GM21825 (cell line): ENCODE results near the gene RFX3.

Experiments
- ATAC-seq: cut with Tn5 transposase; IDR thresholded peaks from one replicate; pipeline ENCODE4 v1.9.1; 2021; ENCODE audit warnings: mild to moderate bottlenecking, moderate library complexity; ENCODE audit not compliant: unreplicated experiment

The RFX3 gene

DNA sequence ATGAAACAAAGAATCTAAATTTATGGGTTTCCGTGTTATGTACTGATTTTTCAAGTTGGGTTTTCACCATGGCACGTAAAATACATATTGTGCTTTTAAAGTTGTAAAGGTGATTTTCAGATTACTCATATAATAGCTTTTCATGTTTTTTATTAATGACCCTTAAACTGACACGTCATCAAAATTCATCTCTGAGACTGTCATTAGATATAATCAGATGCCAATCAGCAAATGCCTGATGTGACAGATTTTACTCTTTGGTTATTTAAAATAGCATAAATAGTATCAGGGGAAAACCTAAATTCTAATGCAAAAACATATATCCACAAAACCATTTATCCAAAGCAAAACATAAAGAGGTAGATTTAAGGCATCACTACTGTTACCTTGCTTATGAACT is 11.0 kb downstream of the RFX3 start:
- no peak for ATAC-seq

DNA sequence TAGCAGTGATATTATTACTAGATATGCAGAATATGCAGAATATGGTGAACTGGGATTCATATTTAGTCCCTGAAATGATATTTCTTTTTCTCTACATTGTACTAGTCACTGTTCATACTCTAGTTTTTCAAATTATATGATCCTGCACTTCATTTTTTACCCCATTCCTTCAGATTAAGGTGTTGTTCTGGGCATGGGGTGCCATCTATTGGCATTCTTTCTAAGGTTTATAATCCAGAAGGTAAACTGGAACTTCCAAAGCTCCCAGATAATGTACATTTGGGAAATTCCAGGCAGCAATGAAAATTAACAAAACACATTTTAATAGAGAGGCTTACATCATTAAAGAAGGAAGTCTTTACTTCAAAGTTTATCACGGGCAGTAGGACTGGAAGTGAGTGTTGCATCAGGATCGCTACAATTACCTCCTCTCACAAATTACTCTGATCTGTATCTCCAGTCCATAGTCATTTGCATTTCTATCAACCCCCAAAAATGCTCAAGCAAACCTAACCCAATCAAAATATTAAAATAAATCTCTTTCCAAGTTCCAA is 12.5 kb downstream of the RFX3 start:
- ATAC-seq, result no peak

DNA sequence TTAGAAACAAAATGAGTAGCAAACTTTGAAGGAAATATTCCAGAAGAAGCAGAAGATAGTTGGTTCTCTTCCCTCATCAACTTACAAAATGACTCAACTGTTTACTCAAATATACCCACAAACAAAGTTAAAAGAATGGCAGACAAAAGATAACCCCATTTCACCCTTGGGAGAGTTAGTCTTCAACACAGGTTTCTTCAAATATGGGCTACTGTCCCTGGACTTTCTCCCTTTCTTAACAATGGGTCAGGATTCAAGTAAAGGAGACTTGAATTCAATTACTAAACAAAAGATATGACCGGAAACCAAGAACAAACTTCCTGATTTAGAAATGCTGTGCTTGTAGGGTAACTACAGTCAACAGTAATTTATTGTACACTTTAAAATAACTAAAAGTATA is 14.2 kb downstream of the RFX3 start:
- ATAC-seq, result no peak

DNA sequence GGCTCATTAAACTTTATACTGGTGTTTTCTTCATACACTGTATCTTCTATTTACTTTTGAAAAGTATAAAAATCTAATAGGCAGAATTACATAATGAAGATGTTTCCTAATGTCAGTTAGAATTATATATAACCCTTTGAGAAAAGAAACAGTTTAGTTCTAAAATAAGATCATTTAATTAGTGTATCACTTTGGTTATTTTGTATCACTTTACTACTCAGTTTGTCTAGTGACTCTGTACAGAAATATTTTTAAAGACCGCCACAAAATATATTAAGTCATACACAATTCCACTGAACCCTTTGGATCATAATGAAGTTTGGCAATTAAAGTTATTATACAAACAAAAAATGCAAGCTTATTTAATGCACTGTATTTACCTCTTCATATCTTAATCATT is 15.0 kb downstream of the RFX3 start:
- ATAC-seq, result no peak

DNA sequence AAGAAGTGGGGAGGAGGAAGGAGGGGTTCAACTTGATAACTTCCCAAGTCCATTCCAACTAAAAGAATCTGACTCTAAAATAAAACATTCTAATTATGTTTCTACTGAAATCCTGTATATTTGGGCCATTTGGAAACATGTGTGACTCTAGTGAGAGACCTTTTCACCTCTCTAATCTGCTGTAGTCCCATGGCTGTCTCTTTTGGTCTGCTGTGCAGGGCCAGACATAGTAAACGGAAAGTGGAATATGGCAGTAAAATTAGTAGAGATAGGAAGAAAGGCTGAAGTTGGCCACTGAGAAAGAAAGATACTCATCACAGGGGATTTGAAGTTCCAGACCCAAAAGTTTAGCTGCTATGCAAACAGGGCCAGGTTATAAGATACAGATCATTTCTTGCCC is 15.9 kb downstream of the RFX3 start:
- no peak for ATAC-seq

DNA sequence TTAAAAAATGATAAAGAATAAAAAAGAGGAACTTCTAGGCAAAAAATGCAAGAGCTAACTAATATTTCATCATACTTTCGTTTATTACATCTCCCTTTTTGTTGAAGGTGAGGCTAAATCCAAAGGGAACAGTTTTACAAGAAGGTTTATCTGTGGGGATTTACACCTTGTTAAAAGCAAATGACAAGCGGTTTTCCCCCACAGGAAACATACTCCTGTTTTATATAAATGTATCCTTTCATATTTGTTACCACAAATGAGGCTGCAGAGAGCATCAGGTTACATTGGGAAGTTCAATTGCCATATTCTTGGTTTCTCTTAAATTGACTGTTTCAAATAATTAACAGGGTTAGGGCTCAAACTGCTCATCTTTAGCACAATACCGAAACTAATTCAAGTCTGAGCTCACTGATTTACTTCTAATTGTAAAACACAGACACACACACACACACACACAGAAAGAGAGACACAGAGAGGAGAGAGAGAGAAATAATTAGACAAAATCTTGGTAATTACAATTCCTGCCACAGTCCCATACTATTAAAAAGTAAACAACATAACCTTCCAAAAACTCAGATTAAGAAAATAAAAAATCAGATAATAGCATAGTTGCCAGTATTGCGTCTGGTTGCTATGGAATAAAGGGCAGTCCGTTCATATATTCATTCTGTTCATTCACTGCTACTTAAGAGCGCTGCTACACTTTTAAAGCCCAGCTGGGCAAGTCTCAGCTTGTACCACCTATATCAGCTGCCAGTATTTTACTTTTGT is 17.1 kb downstream of the RFX3 start:
- peak; percentile 31 for ATAC-seq

DNA sequence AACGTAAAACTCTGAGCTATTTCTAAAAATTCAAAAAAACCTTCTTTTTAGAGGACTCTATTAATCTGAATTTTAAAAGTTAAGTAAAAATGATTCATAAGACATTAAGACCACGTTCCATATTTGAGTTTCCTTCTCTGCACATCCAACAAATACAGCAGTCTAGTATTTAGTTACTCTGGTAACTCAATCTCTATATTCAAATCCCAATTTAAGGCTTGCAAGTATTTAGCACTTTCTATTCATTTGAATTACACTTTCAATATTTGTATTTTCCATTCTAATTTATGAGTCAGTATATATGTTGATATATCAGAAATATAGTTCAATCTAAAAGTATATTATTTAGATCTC is 17.7 kb downstream of the RFX3 start:
- peak; percentile 25 for ATAC-seq

DNA sequence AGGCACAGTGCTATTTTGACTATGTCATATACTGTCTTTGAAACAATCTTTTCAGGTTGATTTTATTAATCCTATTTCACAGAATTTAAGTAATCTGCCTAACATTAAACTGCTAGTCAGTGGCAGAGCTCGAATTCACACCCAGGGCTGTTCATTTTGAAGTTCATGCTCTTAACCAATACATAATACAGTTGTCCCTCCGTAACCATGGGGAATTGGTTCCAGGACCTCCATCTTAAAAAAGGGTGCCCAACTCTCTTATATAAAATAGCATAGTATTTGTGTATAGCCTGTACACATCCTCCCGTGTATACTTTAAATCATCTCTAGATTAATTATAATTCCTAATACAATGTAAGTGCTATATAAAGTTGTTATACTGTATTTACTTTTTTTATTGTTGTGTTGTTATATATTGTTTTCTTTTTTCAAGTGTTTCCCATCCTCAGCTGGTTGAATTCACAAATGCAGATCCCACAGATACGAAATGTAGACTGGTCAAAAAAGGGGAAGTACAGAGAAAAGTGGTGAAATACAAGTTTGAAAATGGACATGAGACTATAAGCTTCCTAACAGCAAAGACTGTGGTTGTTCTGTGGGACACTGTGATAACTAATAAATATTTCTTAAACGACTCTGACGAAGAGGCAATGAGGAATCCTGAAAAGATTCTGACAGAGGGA is 18.3 kb downstream of the RFX3 start:
- ATAC-seq, result peak; percentile 57

DNA sequence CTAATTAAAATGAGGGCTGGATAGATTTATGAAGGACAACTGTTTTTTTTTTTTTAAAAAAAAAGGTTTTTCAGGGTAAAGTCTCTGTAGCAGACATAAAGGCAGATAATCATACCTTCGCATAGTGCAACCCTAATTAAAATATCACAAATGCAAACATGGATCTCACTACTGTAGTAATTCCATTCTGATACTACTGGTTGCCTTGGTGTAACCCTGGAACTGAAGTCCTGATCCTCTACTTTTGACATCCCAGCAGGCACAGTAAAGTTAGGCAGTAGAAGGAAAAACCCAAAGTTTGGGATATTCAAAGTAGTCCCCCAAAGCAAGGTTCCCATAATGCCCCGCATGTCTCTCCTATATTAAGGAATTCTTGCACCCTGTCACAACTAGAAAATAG is 19.6 kb downstream of the RFX3 start:
- ATAC-seq, result no peak

DNA sequence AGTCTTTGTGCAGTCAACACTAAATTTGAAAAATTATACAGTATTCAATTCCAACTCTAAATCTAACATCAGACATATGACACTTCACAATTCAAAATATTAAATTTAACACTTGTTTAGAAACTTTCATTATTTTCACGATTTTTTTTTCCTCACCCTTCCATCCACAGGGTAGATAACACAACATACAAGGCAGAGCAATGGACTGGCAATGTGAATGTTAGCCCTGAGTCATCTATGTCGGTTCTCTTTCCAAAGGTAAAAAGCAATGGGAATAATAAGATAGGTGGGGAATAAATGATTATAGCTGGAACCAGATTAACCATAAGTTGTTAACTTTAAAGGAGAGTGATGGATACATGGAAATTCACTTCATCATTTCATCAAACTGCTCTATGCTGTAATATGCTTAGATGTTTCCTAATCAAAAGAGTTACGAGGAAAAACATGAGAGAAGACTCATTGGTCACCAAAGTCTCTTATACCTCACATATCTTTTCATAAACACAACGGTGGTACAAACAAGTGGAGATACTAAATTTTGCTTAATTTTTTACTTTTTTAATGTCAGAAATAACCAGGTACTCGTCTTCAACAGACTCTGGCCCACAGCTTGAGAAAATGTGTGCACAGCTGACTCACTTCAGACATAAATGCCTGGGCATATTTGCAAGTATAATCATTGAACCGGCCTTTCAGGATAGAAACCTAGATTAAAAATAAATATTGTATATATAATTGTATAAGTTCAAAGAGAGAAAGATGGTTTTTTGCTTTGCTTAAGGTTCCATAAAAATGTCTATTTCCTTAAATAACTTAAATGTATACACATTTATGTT is 23.0 kb downstream of the RFX3 start:
- no peak for ATAC-seq

DNA sequence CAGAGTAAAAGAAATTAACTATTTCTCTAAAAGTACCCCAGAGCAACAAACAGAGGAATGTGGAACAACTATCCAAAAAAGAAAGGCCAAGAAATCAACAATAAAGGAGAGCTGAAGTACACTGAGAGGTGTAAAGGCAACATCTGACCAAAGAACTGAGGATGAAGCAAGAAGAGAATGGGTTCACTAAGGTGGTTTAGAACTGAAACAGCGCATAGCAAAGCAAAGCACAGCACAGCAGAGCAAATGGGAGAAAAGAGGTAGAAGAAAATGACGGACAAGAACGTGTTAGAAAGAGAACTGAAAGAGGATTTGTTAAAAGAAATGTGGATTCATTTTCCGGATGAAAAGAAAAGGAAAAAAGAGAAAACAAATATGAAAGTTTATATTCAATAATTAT is 25.8 kb downstream of the RFX3 start:
- ATAC-seq, result no peak

DNA sequence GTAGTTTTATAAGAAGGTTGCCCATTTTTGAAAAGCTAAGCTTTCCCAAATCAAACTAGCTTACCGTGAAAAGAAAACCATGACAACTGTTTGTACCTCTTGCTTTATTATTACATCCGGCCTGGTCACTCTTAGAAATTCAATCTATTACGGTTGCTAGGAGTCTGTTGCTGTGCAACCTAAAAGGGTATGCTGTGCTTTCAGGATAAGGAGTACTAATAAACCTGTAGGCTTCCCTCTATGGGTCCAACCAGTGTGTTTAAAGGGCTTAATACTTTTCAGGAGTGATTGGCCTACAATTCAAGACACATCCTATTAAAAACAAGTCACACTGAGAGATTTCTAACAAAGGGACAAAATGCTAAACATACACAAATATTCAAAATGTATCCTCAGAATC is 27.1 kb downstream of the RFX3 start:
- ATAC-seq, result no peak

DNA sequence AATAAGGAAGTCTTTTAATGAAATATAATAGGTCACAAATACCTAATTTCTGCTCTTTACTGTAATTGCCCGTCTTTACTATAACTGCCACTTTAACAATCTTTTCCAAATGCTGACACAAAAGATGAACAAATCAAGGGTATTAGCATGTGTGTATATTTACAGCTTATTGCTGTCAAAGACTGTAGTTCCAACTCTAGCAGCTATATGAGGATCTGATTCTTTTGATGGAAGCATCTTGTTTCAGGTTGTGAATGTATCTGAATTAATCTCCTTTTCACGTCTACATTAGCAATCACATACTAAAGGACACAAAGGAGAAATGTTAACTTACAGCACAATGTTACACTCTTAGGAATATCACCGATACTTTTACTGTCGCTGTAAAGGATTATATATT is 27.9 kb downstream of the RFX3 start:
- no peak for ATAC-seq

DNA sequence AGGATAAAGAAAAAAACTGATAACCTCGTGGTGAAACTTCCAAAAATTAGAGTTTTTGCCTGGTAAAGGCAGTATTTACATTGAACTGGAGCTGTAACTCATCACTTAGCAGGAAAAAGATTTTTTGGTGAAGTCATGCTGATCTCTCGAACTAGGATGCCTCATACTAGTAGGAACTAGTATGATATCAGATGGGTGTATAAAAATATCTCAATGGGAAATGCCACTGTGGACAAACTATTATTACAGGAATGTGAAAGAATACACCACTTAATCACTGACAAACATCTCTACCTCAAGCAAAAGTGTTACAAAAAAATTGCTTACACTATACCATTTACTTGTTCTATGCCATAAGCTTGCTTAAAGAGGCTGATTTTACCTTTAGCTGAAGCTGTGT is 28.4 kb downstream of the RFX3 start:
- ATAC-seq, result no peak

DNA sequence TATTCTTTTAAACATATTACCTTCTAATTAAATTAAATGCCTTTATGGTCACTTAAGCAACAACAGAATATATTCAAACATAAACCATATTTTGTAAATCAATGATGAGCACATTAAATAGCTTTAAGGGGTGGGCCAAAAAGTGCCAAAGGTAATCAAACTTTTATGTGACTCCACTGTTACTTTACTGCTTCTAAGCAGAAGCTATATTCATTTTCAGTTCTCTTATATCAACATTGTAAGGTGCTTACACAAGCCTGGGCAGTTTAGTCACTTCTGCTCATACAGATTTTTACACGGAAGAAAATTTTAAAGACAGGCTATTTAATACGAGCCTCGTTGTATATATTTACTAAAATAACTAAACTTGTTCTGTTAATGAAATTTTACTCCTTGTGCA is 29.9 kb downstream of the RFX3 start:
- ATAC-seq, result no peak

DNA sequence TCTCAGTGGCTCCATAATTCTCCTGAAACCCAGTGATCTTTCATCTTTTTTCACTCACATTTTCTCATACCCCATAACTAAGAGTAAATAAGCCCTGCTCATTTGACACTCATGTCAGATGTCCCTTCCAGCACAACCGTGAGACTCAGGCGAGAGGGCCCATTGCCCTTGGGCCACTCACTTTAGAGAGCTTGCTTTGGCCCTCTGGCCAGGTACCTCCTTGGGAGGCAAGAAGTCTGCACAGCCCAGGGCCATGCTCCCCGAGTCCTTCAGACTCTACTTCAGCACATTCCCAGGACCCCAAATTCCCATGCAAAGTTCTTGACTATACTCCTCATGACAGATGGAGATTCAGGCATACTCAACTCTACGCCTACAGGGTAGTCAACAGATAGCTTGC is 33.6 kb downstream of the RFX3 start:
- no peak for ATAC-seq

DNA sequence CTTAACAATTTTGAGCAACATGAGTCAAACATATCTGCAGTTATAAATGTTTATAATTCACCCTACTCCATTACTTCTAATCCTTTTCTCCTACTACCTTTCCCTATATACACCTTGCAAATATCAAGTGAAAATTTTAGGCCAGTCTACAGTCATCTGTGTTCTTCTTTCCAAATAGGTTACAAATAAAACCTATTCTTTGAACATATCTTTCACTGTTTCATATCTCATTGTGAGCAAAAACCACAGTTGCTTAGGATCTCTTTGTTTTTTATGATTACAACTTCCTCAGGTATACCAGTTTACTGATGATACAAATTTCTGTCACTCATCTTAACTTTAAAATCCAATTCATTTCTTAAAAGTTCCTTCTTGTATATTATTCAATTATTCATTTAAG is 34.4 kb downstream of the RFX3 start:
- ATAC-seq, result no peak

DNA sequence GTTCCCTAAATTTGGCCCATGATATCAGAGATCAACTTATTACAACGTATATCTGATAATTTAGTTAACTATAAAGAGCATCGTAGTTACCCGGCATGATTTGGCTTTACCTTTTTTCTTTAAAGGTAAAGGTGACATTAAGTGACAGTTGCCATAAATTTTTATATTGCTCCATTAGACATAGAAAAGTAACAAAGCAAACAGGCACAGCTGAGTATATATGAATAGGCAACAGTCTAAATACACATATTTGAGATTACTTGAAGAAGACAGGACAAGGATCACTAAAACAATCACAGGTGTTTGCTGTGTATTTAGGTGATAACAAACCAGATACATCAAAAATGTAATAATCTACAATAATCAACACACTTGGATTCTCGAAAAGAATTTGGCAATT is 34.8 kb downstream of the RFX3 start:
- no peak for ATAC-seq

DNA sequence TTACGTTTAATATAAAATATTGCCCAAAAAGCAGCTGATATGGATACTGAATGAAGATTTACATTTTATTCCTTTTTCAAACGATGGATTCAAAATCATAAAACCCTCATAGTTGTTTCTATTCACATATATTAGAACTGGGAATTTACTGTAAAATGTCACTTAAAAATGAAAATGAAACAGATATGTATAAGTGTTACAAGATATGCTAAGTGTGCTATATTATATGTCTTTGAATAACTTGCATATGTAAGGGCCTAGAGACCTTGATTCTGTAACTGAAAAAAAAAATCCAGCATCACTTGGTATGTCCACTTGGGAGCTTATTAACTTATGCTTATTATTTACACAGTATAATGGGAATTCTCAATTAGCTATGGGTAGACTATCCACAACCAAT is 43.2 kb downstream of the RFX3 start:
- no peak for ATAC-seq

DNA sequence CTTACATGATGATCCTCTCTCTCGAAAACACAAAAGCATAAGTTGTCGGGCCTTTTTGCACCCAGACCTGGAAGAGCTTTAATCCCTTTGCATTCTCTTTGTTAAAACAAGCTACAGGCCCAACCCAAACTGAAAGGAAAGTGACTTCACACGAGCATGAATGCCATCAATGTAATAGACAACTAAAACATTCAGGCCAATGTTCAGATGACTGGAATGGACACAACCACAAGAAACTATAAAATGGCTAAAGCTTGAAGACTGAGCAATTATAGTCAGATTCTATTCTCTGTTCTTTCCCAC is 45.5 kb downstream of the RFX3 start:
- ATAC-seq, result no peak

DNA sequence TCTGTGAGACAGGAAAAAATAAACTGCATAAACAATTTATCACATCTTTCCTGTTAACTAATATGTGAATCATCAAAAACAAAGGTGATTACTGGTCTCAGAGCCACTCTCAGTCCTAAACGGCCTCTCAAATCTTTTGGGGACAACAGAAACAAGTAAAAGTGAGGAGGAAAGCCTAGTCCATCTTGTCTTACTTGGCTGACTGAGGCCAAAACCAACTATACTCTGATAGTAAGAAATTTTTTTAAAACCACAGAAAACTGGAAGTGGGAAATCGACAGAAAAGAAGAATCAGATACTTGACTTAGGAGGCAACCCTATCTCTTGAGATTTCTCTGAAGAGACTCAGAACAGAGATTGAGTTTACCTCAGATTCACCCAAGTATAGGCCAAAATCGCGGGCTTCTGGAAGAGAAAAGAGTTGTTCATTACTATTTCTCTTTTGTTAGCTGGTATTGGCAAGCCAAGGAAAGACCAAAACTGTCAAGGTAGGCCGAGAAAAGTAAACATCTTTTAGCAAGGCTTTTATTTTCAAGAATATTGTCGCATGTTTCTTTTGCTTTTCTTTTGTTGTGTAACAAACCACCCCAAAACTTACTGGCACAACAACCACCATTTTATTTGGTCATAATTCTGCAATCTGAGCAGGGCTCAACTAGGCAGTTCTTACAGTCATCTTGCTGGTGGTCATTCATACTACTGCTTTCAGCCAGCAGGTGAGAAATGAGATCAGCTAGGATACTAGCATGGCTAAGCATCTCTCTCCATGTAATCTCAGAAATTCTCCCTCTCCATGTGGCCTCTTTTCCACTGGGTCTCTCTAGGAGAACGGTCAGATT is 46.1 kb downstream of the RFX3 start:
- peak; percentile 46 for ATAC-seq
